SIG-M5 treated with dmso at 0.1 percent for 504 hours (cell line): ENCODE measurements around the gene UBR3.
A peak's percentile ranks its signal among the peaks of the same experiment; 100 is the strongest.
"Not testable (repeated sequence)": the region's sequence is repeated elsewhere in the genome, so short reads cannot be mapped to it uniquely, and the experiment has no call there.

ENCODE experiments used
- DNase-seq: peaks from one replicate; lab custom pipeline; 2025; ENCODE audit not compliant: unreplicated experiment; lab: John Stamatoyannopoulos, UW

The UBR3 gene

DNA sequence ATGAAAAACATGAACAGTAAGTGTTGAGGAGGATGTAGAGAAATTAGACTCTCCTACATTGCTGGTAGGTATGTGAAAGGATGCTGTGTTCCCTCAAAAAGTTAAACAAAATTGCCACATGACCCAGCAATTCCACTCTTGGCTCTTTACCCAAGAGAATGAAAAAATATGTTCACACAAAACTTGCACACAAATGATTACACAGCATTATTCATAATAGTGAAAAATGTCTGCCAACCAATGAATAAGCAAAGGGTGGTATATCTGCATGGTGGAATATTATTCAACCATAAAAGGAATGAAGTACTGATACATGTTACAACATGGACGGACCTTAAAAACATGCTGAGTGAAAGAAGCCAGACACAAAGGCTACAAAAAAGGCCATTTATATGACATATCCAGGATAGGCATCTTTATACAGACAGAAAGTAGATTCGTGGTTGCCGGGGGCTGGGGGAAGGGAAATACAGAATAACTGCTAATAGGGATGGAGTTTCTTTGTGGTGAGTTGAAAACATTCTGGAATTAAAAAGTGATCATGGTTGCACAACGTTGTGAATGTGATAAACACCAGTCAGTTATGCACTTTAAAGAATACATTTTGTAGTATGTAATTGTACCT is 265.3 kb downstream of the UBR3 start:
- DNase-seq: no peak

DNA sequence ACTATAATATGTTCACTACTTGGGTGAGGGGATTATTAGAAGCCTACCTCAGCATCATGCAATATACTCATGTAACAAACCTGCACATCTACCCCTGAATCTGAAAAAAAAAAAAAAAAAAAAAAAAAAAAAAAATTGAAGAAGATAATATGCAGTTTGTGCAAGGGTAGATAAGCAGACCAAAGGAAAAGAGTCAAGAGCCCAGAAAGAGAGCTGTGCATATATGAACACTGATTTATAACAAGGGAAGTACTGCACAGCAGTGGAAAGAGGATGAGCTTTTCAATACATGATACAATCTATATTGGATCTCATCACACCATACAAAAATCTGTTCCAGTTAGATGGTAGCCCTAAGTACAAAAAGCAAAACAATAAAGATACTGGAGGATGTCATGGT is 268.1 kb downstream of the UBR3 start:
- DNase-seq: no peak

DNA sequence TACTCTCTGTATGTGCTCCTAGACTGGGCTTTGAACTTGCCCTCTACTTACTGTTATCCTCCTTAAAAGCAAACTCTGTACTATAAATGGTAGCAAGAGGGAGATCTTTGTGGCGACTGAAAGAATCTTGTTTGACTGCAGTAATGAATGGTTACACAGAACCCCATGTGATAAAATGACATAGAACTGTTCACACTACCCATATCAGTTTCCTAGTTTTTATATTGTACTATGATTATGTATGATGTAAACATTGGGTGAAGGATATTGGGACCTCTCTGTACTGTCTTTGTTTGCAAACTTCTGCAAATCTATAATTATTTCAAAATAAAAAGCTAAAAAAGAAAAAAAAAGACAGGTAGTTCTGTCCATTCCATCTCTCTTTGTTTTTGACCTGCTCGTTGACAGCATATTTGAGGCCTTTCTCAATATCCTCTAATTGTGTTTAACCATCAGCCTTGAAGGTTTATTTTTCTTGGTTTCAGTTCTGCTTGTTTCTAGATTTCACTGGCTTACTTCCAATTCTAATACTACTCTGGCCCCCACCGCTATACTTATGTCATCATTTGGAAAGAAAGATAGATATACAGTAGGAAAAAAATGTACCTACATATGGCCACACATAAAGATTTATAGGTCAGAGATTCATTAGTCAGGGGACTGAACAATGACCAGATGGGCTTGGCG is 271.5 kb downstream of the UBR3 start:
- peak; percentile 21 for DNase-seq

DNA sequence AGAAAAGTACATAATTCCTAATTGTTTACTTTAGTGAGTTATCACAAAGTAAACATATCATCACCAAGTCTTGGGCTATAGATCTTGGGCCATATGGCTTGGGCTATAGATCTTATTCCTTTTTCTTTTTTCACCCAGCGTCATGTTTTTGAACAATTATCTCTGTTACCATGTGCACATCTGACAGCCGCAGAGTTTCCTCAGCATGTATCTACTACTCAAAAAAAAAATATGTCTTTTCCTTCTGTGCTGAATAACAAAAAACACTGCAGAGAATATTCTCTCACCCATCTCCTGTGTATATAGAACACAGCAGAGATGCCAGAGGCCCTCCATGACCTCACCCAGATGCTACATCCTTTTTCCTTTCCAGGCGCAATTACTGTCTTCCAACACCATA is 274.5 kb downstream of the UBR3 start:
- no peak for DNase-seq

DNA sequence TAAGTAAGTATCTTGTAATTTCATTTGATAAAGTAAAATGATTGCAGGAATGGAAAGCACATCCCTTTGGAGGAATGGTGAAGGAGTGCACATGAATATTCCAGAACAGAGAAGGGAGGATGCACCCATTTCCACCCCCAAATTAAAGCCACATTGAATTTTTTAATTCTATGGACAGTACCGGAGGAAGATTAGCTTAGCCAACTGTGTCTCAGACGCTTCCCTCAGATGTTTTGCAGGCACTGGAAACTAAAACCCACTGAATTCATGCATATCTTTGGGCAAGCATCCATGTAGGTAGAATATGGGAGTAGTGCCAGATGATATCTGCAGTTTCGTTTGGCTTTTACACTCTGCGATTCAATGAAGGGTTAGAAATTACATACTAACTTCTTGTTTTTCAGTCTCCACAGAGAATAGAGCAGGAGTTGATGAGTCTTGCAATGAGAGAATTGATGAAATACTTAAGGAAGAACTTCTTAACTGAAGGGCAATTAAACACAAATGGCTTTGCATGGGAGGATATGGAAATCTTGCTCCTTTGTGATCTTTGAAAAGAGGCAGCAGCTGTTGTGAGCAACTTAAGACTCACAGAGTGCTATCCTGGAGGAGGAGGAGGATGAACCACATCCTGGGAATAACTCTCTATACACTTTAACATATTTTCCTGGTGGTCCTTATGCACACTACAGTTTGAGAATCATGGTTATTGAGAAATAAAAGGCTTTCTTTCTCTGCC is 279.0 kb downstream of the UBR3 start:
- no peak for DNase-seq

DNA sequence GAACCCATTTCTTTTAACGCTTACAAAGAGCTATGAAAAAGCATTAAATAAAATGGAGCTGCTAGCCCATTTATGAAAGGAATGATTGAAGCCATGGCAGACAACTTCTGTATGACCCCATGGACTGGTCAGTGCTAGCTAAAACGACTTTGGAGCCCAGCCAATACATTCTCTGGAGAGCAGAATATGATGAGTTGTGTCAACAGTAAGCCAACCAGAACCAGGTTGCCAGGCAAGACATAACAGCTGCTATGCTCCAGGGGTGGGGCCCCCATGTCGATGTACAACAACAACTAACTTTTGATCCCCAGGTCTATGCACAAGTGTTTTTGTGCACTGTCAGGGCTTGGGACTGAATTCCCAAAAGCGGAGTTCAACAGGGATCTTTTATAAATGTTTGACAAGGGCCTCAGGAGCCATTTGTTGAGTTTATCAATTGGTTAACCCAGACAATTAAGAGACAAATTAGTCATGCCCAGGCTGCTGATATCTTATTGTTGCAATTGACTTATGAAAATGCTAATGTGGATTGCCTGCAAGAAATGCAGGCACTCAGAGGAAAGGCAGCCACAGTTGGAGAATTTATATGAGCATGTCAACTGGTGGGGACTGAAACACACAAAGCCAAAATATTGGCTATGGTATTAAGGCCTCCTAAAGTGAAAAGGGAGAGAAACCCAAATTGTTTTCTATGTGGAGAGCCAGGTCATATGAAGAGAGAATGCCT is 286.1 kb downstream of the UBR3 start:
- no peak for DNase-seq

DNA sequence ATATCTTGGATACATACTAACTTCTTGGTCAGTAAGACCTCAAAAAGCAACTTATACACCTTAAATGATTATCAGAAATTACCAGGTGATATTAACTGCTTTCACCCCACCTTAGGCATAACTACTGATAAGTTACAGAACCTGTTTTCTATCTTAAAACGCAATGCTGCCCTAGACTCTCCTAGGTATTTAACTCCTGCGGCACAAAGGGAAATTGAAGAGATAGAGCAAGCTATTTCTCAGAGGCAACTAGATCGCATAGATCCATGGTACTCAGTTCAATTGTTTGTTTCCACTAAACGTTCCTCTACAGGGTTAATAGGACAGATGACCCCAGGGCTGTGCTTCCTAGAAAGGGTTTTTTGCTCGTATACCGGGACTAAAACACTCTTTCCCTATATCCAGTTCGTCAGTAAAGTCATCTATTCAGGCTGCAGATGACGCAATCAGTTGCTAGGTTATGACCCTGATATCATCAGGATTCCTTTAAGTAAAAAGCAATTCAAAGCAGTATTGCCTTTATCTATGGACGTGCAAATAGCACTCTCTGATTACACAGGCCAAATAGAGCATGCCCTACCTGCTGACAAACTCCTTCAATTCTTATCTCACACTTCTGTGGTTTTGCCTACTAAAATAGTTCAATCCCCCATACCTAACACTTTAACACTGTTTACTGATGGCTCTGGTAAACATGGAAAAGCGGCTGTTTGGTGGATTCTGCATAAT is 288.4 kb downstream of the UBR3 start:
- DNase-seq: no peak

DNA sequence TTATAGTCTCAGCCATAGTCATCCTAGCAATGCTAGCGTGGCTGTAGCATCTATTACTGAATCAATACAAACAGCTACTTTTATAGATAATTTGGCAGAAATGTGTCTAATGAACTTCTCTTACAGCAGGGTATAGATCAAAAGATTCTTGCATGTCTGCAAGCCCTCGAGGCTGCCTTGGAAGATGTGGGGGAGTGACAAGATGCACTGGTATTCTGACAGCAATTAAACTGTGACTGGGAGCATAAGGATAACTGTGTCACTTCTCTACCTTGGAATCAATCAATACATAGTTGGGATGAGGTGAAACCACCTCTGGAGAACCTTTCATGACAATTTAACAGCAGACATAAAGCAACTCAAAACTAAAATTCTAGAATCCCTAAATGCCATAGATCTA is 291.4 kb downstream of the UBR3 start:
- DNase-seq: no peak

DNA sequence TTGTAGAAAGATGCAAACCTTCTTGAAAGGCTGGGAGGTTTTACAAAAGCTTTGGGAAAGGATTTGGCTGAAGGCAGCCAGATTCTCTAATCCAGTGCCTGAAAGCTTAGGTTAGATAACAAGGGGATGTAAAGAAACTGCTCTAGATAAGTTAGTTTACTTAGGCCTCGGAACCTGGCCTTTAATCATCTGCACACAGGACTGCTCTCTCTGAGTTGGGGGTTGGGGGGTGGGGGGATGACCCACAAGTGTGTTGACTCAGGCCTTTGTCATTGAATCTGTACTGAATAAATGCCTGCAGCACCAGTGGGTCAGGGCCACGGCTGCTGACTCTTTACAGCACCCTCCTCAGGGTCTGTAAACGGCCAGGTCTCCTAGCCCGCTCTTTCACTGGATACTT is 292.1 kb downstream of the UBR3 start:
- DNase-seq: not testable (repeated sequence)

DNA sequence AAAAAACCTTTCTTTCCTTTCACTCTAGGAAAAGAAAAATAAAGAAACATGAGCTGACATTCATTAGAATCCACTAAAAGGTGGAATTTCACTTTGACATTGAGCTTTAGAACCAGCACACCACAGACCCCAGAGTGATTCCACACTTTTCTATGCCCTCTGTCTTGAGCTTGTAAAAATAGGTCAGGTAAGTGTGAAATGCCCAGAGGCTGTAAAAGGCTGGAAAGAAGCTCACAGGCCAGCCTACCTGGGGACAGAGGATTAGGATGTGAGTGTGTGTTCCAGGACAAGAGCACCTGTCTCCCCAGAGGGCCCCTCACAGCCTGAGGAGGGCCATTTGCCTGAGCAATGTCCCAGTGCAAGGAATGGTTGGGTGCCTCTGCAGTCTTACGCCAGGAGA is 294.4 kb downstream of the UBR3 start:
- no peak for DNase-seq

DNA sequence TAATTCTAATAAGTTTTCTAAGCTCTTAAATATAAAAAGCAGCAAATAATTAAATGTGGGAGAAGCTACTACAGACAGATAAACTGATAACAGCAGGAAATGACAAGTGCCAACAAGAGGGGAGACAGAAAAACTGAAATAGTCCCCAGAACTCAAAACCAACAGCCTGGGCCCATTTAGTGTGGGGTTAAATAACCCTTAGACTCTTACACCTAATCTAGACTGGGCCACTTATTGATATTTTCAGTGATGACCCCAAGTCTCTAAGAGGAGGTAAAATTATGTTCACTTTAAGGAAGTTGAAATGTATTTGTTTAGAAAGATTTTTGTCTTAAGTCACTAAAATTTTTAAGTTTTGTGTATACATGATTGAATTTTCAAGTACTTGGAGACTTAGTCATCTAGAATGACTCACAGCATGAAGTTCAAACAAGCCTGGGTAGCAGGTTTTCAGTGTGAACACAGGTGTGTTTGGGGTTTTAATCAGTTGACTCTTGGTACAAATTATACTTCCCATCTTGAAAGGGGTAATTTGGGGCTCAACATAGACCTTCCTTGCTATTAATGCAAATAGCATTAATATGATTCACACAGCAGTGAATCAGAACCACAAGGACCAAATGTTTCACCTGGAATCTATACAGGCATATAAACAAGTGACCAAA is 295.8 kb downstream of the UBR3 start:
- DNase-seq: peak; percentile 28

DNA sequence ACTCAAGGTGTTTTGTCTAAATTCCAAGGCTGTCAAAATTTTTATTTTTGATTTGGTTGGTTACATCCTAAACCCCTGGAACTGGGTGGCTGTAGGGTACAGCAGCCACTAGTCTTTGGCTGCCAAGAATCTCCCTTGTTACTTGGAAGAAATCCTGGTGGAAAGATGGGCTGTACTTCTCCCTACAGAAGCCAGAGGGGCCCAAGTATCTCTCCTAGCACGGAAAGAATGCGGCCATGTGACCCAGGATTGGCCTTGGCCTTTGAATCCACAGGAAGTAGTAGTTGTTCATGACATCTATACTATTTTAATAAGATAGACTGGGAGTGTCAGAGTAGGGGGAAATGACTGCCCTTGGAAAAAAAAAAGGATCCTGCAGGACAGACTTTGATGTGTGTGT is 296.3 kb downstream of the UBR3 start:
- DNase-seq: no peak

DNA sequence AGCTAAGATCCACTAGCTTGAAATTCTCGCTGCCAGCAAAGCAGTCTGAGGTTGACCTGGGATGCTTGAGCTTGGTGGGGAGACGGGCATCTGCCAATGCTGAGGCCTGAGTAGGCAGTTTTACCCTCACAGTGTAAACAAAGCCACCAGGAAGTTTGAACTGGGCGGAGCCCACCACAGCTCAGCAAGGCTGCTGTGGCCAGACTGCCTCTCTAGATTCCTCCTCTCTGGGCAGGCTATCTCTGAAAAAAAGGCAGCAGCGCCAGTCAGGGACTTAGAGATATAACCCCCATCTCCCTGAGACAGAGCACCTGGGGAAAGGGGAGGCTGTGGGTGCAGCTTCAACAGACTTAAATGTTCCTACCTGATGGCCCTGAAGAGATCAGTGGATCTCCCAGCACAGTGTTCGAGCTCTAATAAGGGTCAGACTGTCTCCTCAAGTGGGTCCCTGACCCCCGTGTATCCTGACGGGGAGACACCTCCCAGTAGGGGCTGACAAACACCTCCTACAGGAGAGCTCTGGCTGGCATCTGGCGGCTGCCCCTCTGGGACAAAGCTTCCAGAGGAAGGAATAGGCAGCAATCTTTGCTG is 299.0 kb downstream of the UBR3 start:
- not testable (repeated sequence) for DNase-seq
